GM21529 (cell line): Measurements from ENCODE around the gene EXOC6B.

ENCODE experiments used
- ATAC-seq: cut with Tn5 transposase; IDR thresholded peaks from one replicate; pipeline ENCODE4 v1.9.1; 2021; ENCODE audit not compliant: unreplicated experiment

Gene EXOC6B

DNA sequence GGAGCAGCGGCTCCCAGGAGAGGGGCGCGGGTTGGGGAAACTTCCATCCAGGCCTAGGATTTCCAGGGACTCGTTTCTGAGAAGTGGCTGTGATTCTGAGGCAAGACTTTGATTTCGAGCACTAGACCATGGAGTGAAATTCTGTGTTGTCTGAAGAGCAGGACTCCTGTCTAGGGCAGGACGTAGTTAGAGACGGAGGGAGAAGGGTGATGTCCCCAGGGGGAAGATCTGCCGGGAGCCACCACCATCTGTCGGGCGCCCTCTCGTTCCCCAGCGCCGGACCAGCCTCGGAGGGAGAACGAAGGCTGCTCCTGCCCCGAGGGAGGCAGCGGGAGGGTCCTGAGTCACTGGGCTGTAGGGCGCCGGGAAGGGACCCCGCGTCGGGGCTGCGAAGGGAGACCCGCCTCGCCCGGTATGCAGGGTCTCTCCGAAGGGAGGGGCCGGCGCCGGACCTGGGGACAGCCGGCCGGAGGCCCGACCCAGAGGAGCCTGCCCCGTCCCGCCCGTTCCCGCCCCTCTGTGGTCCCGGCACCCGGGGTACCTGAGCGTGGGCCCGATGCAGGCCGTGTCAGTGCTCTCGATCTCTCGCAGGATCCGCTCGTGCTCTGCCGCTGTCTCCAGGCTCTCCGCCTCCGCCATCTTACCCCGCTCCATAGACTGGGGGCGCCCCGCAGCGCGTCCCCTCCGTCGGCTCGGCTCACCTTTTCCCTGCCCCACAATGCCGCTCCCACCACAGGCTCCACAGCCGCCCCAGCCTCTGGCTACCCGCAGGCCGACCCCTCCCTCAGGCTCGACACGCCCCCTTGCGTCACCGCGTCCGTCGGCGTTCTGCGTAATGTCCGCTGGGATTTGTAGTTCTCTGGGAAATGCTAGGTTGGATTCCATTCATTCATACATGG, at the start of gene EXOC6B:
TSS of gene EXOC6B (minus strand) at position 777 of the 899 bp plus-strand sequence.
- ATAC-seq = peak; percentile 96

DNA sequence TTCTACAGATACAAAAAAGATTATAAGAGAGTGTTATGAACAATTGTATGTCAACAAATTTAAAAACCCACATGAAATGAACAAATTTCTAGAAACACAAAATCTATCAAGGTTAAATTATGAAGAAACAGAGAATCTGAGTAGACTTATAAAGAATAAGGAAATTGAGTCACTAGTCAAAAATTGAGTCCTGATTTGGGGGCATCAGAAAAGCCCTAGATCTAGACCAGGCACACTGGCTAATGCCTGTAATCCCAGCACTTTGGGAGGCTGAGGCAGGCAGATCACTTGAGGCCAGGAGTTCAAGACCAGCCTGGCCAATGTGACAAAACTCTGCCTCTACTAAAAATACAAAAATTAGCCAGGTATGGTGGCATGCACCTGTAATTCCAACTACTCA, 46.0 kb upstream of the EXOC6B start:
- ATAC-seq = no peak

DNA sequence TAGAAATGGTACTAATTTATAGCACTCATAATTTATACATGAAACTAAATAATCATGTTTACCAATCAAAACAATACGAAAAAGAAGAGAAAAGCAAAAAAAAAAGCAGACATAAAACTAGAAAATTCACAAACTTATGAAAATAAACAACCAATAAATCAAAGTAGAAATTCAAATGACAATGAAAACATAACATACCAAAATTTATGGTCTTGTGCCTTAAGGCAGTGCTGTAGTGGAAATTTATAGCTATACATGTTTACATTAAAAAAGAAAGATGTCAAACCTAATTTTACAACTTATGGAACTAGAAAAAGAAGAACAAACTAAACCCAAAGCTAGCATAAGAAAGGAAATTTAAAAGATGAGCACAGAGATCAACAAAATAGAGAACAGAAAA, 45.2 kb upstream of the EXOC6B start:
- no peak for ATAC-seq

DNA sequence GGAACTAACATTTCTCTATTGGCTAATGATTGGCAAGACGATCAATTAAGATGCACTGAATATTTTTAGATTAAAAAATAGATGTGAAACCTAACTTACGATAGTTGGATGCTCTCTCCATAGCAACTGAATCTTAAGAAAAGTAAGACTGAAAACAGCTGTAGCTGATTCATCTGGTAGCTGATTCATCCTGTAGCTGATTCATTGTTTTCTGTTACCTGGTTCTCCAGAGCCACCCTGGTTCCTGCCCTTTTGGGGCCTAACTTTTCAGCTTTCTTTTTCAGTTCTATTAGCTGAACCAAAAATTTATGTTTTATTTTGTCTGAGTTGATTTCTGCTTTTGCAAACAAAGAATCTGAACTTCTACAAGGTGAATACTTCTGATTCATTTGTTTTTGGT, 38.7 kb upstream of the EXOC6B start:
- peak; percentile 57 for ATAC-seq

DNA sequence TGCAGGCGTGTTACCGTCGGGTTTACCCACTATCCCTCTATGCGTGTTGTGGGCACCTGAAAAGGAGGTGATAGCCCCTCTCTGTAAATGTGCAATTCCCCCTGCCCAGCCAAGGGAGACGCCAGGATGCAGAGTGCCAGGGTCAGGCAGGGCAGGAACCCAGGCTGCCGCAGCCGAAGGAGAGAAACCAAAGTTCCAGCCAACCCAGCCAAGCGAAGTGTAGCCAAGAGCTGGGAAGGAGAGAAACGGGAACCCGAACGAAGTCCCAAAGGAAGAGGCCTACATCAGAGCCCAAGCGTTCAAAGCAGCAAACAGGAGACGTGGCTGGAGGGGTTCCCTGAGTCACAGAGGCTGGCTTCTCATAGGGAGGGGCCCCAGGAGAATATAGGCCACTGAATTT, 37.2 kb upstream of the EXOC6B start:
- no peak for ATAC-seq

DNA sequence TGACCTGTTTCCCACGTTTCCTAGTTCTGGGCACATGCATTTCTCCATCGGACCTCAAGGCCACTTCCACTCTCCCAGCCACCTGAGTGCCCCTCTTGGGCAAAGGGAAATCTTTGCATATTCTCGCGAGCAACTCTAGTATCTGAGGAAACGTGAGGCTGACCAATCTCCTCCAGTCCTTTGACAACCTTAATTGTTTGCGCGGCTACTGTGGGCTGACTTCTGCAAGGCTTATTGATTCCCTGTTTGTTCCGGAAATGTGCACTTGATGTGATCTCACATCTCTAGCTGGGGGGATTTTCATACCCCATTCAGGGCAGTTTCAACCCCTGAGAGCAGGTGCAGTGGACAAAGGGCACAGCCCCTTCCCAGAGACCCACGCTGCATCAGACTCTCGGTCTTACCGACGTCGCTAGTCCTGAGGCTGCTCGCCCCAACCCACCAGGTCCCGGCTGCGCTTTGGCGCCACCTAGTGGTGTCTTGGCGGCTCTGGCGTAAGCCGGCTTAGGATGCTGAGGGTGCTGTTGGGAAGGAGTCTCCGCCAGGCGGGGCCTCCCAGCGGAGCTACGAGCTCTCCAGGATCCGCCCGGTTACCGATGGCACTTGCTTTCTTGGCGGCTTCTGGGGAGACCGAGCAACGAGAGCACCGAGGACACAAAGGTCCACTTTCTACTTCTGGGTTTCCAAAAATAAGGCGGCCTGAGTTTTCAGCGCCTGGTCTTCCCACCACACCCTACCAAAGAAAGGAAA, 36.6 kb upstream of the EXOC6B start:
- peak; percentile 88 for ATAC-seq

DNA sequence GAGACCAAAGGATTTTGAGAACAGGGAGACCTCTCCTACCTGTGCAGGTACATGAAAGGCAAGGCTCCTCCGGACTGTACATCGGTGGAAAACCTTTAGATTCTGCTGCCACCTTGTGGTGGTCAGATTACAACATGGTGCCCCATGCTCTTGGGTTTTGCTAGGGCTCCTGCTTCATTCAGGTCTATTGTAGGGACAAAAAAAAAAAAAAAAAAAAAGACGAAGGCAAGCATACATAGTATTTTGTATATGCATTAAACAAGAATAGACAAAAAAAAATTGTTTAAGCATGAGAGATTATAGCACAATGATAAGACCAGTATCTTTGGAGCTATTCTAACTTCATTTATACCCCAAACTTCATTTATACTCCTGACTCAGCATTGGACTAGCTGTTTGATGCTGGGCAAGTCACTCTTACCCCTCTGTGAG, 34.0 kb upstream of the EXOC6B start:
- ATAC-seq = peak; percentile 51

DNA sequence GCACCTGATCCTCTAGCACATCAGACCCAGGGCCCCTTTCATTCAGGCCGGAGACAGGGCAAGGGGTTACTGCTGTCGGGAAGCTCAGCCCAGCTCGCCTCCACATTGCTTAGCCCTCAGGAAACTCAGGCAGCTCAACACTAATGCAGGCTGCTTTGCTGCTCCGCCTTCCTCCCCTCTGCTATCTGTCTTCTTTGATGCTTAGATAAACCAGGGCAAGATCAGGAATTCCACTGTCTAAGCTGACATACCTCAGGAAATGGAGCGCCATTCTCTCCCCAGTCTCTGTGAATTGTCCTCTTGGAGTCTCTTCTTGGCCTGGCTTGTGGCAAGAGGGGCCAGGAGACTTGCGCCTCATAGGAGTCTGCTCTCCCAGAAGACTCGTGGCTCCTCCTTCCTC, 25.5 kb upstream of the EXOC6B start:
- ATAC-seq = no peak

DNA sequence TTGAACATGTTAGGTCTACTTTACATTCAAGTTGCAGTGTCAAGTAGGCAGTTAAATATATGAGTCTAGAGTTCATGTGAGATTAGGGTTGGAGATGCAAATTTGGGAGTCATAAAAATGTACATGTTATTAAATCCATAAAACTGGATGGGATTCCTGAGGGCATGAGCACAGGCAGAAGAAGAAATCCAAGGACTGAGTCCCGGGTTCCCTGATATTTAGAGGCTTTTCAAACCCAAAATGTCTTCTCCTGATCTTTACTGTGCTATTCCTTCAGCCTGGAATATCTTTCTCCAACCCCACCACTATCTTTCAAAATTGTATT, 23.3 kb upstream of the EXOC6B start:
- ATAC-seq = no peak

DNA sequence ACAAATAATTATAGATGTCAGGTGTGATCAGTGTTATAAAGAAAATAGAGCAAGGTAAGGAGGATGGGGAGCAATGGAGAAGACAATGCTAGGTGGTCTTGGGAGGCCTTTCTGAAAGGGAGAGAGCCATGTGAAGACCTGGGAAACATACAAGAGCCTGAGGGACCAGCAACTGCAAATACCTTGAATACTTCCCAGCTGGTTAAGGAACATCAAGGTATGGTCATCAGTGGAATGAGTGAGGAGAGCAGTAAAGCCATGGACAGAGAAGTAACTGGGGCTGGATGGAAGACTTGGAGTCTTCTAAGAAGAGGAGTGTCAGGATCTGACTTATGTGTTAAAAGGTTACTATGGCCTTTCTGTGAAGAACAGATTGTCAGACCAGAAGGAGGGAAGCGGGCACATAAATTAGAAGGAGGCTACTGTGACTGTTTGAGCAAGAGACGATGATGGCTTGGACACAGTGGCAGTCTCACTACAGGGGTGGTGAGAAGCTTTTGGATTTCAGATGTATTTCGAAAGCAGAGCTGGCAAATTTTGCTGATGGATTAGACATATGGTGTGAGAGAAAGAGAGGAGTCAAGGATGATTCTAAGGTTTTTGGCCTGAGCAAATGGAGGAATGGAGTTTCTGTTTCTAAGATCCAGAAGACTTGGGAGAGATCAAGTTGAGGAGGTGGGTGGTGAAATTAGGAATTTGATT, 22.8 kb upstream of the EXOC6B start:
- no peak for ATAC-seq

DNA sequence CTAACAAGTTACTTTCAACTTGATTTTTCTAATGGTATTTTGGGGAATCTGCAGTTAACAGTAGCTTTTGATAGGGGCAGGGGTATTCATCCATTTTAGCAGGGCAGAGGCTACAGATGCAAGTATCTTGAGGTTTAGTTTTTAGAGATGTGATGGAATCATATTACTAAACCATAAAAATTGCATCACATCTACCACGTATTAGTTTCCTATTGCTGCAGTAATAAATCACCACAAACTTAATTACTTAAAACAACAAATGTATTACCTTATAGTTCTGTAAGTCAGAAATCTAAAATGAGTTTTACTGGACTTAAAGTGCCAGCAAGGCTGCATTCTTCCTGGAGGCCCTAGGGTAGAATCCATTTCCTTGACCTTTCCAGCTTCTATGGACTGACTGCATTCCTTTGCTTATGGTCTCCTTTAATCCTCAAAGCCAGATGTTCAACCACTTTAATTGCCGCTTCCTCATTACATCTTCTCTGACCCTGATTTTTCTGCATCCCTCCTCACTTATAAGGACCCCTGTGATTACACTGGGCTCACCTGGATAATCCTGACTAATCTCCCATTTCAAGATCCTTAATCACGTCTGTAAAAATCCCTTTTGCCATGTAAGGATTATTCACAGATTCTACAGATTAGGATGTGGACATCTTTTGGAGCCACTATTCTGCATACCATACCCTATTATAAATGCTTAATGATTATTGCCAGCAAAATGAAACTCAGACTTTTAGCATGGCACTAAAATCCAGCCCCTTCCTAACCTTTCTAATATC, 21.9 kb upstream of the EXOC6B start:
- ATAC-seq = no peak

DNA sequence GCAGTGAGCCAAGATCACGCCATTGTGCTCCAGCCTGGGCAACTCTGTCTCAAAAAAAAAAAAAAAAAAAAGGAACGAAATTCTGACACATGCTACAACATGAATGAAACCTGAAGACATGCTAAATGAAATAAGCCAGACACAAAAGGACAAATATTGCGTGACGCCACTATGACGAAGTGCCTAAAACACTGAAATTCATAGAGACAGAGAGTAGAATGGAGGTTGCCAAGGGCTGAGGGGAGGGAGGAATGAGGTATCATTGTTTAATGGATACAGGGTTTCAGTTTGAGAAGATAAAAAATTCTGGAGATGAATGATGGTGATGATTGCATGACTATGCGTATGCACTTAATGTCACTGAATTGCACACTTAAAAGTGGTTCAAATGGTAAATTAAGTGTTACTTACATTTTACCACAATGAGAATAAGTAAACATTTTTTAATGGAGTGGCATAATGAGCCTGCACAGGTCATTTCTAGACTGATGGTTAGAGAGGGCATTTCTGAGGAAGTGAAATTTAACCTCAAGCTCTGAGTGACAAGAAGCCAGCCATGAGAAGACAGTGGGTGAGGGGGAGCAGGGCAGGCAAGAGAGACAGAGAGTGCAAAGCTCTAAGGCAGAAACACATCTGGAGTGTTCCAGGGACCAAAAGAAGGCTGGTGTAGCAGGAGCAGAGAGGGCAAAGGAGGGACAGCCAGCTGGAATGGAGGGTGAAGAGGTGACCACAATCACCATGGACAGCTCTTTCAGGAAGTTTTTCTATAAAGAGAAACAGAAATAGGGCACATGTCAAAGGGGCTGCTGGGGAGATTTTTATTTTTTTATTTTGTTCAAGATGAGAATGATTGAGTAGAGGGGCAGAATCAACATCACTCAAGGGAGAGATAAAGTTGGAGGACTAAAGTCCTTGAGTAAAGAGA, 20.6 kb upstream of the EXOC6B start:
- ATAC-seq = peak; percentile 93

DNA sequence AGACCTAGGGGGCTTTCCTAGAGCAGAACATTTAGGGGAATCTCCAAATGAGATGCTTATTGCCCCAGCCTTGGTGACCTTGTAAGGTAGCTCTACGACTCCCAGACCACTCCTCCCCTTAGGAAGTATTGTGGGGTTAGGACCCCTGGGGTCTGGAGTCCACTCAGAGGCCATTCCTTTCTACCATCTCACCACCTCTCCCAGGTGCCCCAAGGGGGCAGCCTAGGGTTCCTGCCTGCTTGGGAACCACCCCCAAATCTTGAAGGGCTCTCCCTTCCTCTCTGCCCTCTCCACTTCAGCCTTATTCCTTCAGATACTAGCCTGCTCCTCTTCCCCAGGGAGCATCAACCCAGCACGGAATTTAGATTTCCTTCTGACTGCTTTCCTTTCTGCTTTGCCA, 17.5 kb upstream of the EXOC6B start:
- ATAC-seq = no peak

DNA sequence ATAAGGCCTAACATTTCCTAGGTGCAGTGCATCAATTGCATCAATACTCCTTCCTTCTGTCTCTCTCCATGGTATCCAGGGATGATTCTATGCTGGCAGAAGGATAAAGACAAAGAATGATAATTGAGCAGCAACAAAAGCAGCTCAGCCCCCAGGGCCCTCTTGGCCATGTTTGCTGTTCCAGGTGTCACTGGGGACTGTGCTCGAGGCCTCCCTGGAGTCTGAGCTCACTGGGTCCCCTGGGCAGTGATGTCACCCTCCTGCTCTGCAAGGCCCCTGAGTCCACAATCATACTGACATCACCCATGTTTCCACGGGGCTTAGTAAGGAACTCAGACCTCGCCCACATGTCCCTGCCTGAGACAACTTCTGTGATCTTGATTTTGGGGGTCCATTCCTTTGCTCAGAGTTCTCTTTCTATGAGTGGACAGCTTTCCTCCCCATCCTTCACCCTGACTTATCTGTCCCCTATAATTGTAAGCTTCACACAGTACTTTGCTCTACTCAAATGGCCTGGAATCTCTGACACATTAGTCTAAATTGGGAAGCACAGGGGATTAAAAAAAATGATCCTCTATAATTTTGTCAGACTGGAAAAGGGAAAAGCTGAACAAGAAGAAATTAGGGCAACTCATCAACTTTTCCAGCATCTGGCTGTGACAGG, 15.8 kb upstream of the EXOC6B start:
- ATAC-seq = no peak

DNA sequence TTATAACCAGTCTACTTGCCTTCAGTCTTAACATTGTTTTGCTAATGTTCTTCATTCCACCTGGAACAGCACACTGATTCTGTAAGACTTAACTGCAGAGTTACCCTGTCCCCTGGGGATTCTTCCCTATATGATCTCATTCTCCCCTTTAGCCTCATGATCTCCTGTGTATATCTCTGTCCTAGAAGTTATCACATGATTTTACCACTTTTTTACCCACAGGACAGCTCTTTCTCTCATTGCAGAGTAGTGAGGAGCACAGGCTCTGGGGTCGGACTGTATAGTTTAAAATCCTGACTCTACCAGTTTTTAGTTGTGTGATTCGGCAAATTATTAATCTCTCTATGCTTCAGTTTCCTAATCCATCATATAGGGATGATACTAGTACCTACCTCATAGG, 14.2 kb upstream of the EXOC6B start:
- no peak for ATAC-seq

DNA sequence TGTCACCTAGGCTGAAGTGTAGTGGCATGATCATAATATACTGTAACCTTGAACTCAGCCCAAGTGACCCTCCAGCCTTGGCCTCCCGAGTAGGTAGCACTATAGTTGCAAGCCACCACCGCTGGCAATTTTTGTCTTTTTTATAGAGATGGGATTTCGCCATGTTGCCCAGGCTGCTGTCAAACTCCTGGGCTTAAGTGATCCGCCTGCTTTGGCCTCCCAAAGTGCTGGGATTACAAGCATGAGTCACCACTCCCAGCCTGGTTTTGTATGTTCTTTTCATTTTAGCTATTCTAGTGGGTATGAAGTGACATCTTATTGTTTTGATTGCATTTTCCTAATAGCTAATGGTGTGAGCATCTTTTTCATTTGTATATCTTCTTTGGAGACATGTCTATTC, 11.3 kb upstream of the EXOC6B start:
- ATAC-seq = no peak

DNA sequence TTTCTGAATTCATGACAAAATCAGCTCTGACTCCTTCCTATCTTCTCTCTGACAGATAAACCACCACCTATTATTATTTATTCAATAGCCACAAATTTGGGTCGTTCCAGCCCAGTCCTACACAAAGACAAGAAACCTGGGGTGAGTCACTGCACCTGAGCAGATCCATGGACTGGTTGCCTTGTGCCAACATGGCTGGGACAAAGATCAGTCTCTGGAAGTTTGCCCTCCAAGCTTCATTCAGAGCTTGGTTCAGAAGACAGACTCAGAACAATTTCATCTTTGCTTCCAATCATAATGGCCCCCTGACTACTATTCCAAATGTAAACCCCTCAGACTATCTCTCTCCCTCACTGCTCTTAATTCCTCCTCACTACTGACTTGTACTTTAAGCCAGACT, 9.6 kb upstream of the EXOC6B start:
- no peak for ATAC-seq

DNA sequence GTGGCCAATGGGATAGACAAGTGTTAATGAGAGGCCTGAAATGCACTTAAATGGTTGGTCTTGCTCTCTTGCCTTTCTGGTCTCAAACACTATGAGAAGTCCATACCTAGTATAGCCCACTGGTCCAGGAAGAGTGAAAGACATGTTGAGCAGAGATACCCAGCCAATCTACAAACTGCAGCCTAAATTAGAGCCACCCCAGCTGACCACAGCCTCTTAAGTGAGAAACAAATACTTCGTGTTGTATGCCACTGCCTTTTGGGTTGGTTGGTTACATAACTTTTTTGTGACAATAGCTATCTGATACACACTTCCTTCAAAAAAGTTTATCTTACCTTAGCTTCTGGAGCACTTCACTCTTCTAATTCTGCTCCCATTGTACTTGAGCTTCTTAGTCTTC, 8.8 kb upstream of the EXOC6B start:
- ATAC-seq = no peak

DNA sequence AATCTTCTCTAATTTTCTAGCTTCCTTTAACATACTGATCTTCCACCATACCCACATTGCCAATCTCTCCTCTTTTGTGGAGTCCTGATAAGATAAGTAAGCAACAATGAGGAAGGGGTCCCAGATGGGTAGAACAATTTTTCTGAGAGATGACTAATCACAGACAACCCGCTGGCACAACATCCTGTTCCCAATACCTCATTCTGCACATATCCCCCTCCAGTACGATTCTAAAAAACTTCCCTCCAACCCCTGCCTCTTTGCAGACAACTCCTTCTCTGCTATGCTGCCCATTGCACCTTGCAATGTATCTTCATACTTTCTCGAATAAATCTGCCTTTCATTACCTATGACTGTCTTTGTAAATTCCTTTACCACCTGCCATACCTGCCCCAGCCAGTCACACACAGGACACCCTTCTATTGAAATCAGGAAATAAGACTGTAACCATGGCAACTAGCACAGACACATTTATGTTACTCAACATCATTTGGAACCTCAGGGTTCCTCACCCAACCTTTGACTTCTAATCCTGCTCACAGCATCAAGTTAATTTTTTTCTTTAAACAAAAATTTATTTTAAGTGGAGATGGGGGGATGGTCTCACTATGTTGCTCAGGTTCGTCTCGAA, 7.4 kb upstream of the EXOC6B start:
- no peak for ATAC-seq
